HG02885 (cell line): Measurements from ENCODE around the gene ANO2.

Experiments used
- ATAC-seq: cut with Tn5 transposase; IDR thresholded peaks from one replicate; pipeline ENCODE4 v1.9.1; 2021; ENCODE audit warnings: mild to moderate bottlenecking; ENCODE audit not compliant: unreplicated experiment, poor library complexity

The ANO2 gene

GRCh38 chr12:5945071-5946008 lies at the start of gene ANO2:
Gene ANO2, minus strand, starts transcription at chr12:5945259. Its CDS starts 42 bp downstream, at chr12:5945217.
- no peak for ATAC-seq

GRCh38 chr12:5989621-5990020 lies 44.6 kb upstream of the ANO2 start:
- ATAC-seq = no peak

- ATAC-seq = no peak
These were observed 43.6 kb upstream of the ANO2 start for GRCh38 chr12:5988659-5989116.

DNA sequence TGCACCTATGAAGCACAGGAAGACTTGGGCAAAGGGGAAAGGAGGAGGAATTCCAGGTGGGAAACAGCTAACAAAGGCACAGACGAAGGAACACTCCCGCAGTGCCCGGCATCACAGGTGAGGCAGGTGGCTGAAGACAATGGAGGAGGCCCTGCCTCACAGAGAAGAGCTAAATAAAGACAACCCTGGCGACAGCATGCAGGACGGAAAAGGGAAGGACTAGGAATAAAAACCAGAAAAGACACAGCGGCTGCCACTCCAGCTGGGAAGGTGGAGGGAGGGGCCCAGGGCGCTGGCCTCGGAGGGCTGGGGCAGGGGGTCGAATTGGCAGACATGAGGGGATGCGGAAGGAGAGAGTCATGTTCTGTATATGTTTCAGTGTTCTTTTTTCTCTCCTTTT lies 43.0 kb upstream of the ANO2 start:
- ATAC-seq = no peak

GRCh38 chr12:5987573-5987972 lies 42.5 kb upstream of the ANO2 start:
- no peak for ATAC-seq

GRCh38 chr12:5985471-5985870 lies 40.4 kb upstream of the ANO2 start:
- no peak for ATAC-seq

- ATAC-seq = no peak
These were observed 39.8 kb upstream of the ANO2 start for GRCh38 chr12:5984873-5985272.

DNA sequence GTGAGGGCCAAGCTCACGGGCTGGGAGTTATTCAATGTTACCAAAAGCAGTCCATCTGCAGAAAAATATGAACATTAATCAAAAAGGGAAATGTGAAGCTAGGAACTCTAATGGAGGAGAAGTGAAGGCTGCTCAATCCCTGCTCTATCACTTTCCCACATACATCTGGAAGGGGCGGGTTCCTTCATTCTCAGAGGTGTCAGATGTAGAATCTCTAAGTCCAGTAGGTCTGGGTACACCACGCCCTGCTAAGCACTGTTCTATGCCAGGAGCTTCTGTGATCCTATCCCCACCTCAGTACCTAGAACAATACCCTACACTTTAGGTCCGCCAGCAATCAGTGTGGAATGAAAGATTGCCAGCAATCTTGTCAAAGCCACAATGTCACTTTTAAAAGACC lies 37.0 kb upstream of the ANO2 start:
- ATAC-seq = no peak

GRCh38 chr12:5977556-5977955 lies 32.5 kb upstream of the ANO2 start:
- no peak for ATAC-seq

- no peak for ATAC-seq
These were observed 31.7 kb upstream of the ANO2 start for GRCh38 chr12:5976711-5977110.

GRCh38 chr12:5976196-5976595 lies 31.1 kb upstream of the ANO2 start:
- no peak for ATAC-seq

DNA sequence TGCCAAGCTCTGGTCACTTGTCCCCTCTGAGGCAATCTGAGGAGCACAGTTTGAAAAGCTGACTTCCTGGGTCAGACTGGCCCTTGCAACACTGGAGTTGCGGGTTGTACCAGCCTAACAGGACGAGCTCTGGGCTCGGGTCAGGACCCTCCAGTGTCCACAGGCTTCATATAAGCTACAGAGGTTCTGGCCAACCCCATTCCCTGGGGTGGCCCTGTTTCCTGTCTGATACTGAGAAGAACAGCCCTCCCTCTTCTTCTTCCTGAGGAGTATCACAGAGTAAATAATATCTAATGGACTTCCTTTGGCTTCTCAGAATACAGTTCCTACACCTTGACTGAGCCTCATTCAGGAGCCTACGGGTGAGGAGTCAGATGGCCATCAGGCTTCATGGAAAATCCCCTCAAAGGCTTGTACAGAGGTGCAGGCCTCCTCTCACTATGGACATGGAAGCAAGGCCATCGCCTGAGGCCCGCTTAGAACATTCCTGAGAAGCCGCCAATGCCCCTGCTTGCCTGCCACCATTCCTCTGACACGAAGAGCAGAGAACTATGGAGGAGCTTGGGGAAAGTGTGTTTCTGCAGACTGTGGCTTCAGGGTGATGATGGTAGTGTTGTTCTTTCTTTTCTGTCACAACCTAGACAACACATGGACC lies 28.5 kb upstream of the ANO2 start:
- no peak for ATAC-seq

GRCh38 chr12:5972387-5972786 lies 27.3 kb upstream of the ANO2 start:
- ATAC-seq = no peak

GRCh38 chr12:5971194-5971850 lies 26.3 kb upstream of the ANO2 start:
- no peak for ATAC-seq

DNA sequence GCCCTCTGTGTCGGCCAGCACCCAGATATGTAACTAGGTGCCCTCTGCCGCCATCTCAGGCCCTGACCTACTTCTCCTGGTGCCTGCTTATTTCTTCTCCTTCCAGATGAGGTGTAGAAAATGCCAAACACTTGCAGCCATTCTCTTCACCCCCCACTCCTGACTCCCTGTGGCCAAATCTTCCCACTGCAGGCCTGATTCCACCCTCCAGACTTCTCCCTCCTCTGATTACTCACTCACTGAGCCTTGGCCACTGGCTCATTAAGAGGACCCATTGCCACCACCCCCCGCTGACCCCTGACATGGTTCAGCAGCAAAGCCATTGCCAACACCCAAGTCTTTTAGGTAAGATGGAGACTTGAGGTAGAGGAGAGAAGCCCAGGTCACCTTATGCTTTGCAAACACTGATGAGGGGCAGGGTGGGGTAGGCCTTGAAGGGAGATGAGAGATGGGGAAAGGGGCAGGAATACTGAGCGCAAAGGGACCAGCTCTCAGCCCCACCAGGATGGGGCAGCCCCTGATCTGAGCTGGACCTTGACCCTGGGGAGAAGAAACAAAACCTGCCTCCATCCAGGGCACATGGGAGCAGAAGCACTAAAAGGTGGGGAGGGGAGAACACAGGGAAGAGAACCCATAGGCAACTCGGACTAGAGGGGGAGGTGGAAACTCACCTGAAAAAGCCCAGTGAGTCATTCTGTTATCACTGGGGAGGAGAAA lies 25.1 kb upstream of the ANO2 start:
- no peak for ATAC-seq

- no peak for ATAC-seq
These were observed 24.3 kb upstream of the ANO2 start for GRCh38 chr12:5969156-5969973.

GRCh38 chr12:5967645-5968415 lies 22.8 kb upstream of the ANO2 start:
- ATAC-seq = no peak

DNA sequence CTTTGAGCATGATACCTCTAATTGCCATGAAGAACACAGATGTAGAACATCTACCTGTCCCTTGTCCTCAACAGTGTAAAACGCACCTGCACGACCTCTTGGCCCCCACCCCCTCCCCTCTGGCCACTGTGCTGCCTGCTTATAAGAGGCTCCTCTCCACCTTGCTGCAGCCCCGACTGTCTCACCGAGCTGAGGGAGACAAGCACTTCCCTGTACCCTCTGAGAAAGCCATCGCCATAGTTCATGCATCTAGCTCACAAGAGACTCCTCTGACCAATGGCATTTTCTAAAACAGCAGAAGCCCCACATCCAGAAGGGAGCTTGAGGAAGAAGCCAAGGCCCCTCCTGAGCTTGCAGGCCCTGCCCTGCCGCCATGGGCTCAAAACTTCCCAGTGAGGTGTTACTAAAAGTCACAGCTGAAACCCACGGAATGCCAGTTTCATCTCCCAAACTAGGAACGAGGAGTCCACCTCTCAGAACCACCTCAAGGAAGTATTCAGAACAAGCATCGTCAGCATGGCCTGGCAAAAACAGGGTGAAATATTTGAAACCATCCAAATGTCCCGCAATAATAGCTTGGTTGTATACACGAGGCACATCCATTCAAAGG lies 21.5 kb upstream of the ANO2 start:
- ATAC-seq = no peak
